Central memory CD8-positive, alpha-beta T cell (primary cell): ENCODE results near the gene SPG21.

Experiments used
- ATAC-seq: fragments of 150-1000 bp; cut with Tn5 transposase; replicated peaks from 2 replicates; pipeline ENCODE4 v1.10.0; 2022; ENCODE audit warnings: mild to moderate bottlenecking, moderate FRiP score, moderate number of reproducible peaks; ENCODE audit not compliant: poor library complexity, severe bottlenecking; ENCODE audit errors: extremely low read depth
- DNase-seq, 2 donors: peaks; one replicate each; pipeline ENCODE4 v3.0.0; 2021; ENCODE audit warnings: low spot score in 2 of 2
- H3K27ac Mint-ChIP-seq: one replicate; pipeline ENCODE4 v1.8.0; 2022; ENCODE audit warnings: low read depth, mild to moderate bottlenecking, moderate library complexity, mixed read lengths
- H3K27me3 Mint-ChIP-seq: one replicate; pipeline ENCODE4 v1.8.0; 2022; ENCODE audit warnings: mixed read lengths
- H3K36me3 Mint-ChIP-seq: one replicate; pipeline ENCODE4 v1.8.0; 2022; ENCODE audit warnings: mild to moderate bottlenecking, moderate library complexity, mixed read lengths; ENCODE audit not compliant: insufficient read depth
- H3K4me1 Mint-ChIP-seq: one replicate; pipeline ENCODE4 v1.8.0; 2022; ENCODE audit warnings: mixed read lengths
- H3K4me3 Mint-ChIP-seq: one replicate; pipeline ENCODE4 v1.8.0; 2022; ENCODE audit warnings: mild to moderate bottlenecking, moderate library complexity, mixed read lengths
- H3K9me3 Mint-ChIP-seq: one replicate; pipeline ENCODE4 v1.8.0; 2022; ENCODE audit warnings: mixed read lengths

Gene SPG21

DNA sequence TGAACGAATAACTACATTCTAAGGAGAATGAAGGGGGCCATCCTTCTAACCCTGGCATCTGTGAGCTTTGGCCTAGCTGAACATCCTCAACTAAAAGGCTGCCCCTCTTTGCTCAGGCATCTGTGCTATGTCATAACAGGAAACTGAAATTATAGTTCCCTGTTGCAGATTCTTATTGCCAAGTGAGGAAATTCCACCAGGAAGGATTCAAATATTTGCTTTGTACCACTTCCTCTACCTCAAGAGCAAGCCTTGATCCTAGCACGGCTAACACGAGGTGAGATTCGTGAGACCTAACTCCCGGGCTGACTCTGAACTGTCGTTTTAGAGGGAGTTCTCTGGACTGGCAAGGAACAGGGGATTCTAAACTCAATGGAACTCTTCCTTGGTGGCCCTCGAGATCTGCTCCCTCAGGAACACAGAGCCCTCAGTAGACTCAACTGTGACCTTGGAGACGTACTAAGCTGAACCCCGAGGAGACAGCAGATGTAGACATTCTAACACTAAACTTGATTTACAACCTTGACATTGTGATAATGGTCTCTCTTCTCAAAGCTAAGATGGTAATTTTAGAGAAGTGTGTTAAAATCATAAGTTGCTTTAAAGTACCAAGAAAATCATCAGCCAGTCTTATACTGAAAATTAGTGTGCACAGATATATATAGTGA, 4.2 kb downstream of the SPG21 start:
- no peaks in the 10 kb centered on the region for H3K27me3 Mint-ChIP-seq
- ATAC-seq: no peak
- DNase-seq: no peak
- no peaks in the 10 kb centered on the region for H3K9me3 Mint-ChIP-seq
- no peak overlapping the region for H3K27ac Mint-ChIP-seq
- H3K36me3 Mint-ChIP-seq: peaks cover 35% of the 10 kb centered on the region
- H3K4me3 Mint-ChIP-seq: no peak overlapping the region
- H3K4me1 Mint-ChIP-seq: peaks cover 46% of the 10 kb centered on the region

DNA sequence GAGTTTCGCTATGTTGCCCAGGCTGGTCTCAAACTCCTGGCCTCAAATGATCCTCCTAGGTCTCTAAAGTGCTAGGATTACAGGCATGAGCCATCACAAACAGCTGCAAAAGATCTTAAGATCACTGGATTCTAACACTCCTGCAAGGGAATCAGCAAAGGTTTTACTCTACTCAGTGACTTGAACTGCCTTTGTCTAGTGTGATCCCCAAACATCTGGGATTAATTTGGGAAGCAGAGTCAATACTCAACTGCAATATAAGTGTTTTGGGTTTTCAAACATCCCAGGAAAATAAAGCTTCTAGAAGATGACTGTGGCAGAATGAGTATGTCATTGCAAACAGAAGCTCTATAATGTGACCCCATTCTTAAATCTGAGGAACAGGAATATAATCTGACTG, 7.2 kb downstream of the SPG21 start:
- Mint-ChIP-seq H3K27me3 (no peaks in the 10 kb centered on the region), H3K4me1 (peaks cover 23% of the 10 kb centered on the region), H3K9me3 (no peaks in the 10 kb centered on the region), H3K4me3 (no peak overlapping the region), H3K36me3 (peaks cover 34% of the 10 kb centered on the region), H3K27ac (no peak overlapping the region)
- ATAC-seq (no peak), DNase-seq (no peak)

DNA sequence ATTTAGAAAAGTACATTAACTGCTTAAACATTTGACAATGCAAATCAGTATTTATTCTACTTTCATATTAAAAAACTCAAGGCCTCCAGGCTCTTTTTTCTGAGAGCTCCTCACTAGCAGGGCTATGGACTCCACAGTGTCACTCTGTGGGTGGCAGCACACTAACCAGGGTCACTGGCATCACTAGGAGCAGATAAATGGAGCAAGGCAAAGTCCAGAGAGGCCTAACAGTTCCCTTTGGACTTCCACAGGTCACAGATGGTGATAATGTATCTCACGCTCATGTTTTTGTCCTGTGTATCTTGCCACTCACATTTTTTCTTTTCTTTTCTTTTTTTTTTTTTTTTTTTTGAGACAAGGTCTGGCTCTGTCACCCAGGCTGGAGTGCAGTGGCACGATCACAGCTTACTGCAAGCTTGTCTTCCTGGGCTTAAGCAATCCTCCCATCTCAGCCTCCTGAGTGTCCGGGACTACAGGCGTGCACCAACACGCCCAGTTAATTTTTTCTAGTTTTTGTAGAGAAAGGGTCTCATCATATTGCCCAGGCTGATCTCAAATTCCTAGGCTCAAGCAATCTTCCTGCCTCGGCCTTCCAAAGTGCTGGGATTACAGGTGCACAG, 7.8 kb downstream of the SPG21 start:
- Mint-ChIP-seq H3K4me1 (peaks cover 19% of the 10 kb centered on the region), H3K4me3 (no peak overlapping the region)
- ATAC-seq: no peak

DNA sequence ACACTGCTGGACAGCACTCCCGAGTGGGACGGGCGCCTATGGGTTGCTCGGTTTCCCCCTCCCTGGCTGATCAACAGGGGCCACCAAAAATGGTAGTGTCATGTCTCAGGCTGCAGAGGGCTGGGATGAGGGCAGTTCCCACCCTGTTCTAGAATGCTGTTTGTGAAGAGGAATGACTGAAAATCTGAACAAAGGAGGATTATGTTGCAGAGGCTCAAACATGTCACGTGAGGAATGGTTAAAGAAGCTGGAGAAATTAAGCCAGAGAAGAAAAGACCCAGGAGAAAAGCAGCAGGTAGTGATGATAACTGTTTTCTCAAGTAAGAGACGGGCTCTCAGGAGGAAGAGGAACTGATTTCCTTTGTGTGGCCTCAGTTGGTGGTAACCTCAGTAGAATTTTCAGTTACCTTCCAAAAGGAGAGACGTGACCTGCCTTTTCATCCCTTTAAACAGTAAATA, 10.4 kb downstream of the SPG21 start:
- Mint-ChIP-seq H3K4me3 (no peak overlapping the region), H3K4me1 (peaks cover 5% of the 10 kb centered on the region), H3K36me3 (peaks cover 50% of the 10 kb centered on the region), H3K27me3 (no peaks in the 10 kb centered on the region), H3K27ac (no peak overlapping the region), H3K9me3 (no peaks in the 10 kb centered on the region)
- DNase-seq (no peak), ATAC-seq (no peak)

More for the DNA sequence above, 7.8 kb downstream of the SPG21 start:
- no peak overlapping the region for H3K27ac Mint-ChIP-seq
- no peak for DNase-seq
- no peaks in the 10 kb centered on the region for H3K27me3 Mint-ChIP-seq
- H3K36me3 Mint-ChIP-seq: peaks cover 40% of the 10 kb centered on the region
- no peaks in the 10 kb centered on the region for H3K9me3 Mint-ChIP-seq

DNA sequence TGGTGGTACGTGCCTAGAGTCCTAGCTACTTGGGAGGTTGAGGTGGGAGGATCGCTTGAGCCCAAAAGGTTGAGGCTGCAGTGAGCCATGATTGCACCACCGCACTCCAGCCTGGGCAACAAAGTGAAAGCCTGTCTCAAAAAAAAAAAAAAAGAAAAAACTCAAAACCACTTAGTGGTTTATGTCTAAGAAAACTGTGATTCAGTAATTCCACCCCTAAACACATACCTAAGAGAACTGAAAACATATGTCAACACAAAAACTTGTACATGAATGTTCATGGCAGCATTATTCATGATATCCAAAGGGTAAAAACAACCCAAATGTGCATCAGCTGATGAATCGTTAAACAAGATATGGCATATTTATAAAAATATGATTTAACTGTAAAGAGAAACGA, 14.3 kb downstream of the SPG21 start:
- no peak for ATAC-seq

DNA sequence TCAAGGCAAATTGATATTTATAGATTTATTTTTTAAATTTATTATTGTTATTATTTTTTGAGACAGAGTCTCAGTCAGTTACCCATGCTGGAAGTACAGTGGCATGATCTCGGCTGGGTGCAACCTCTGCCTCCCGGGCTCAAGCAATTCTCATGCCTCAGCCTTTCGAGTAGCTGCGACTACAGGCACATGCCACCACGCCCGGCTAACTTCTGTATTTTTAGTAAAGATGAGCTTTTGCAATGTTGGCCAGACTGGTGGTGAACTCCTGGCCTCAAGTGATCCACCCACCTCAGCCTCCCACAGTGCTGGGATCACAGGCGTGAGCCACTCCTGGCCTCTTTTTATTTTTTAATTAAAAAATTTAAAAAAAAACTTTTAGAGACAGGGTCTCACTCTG, 19.0 kb downstream of the SPG21 start:
- ATAC-seq (no peak), DNase-seq (no peak)
- Mint-ChIP-seq H3K27me3 (no peaks in the 10 kb centered on the region), H3K4me3 (no peak overlapping the region), H3K36me3 (peaks cover 53% of the 10 kb centered on the region), H3K27ac (no peak overlapping the region), H3K9me3 (no peaks in the 10 kb centered on the region), H3K4me1 (no peaks in the 10 kb centered on the region)

More for the DNA sequence above, 14.3 kb downstream of the SPG21 start:
- Mint-ChIP-seq H3K27me3 (no peaks in the 10 kb centered on the region), H3K36me3 (peaks cover 49% of the 10 kb centered on the region), H3K9me3 (no peaks in the 10 kb centered on the region), H3K4me1 (no peaks in the 10 kb centered on the region), H3K4me3 (no peak overlapping the region), H3K27ac (no peak overlapping the region)
- no peak for DNase-seq

DNA sequence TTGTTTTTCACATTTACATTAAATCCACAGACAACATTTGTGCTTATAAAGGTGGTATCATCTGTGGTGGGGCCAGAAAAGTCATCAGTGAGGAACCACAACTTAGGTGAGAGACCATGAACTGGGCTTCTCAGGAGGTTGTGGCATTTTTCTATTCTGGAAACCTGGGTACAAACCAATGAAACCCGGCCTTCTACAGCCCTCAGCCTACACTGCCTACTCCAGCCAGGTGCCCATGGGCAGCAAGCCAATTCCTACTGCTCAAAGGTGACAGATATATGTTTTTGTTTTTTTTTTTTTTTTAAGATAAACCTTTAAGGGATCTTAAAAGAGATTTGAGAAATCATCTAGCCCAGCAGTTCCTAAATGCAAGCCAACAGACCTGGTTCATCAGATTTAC, 20.3 kb downstream of the SPG21 start:
- DNase-seq (no peak), ATAC-seq (no peak)
- Mint-ChIP-seq H3K36me3 (peaks cover 55% of the 10 kb centered on the region), H3K4me3 (no peak overlapping the region), H3K27ac (no peak overlapping the region), H3K9me3 (no peaks in the 10 kb centered on the region), H3K4me1 (no peaks in the 10 kb centered on the region), H3K27me3 (no peaks in the 10 kb centered on the region)

DNA sequence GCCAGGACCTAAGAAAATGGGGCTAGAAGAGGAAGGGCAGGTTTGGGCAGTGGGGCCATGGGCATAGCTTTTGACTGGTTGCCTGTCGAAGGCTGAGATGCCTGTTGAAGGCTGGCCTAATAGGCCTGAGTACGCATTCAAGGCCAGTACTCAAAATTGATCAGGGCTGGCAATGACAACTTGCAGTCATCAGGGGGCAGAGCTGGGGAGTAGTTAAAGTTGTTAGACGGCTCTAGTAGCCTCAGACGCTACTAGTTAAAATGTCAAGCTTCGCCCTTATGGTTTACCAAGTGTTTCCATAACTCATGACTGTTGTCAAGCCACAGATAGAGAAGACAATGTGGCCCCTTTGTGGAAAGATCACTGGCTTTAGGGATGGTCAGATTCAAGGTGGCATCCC, 28.7 kb downstream of the SPG21 start:
- Mint-ChIP-seq H3K27me3 (no peaks in the 10 kb centered on the region), H3K4me1 (no peaks in the 10 kb centered on the region), H3K27ac (no peak overlapping the region), H3K9me3 (no peaks in the 10 kb centered on the region), H3K36me3 (peaks cover 60% of the 10 kb centered on the region), H3K4me3 (no peak overlapping the region)
- ATAC-seq (no peak), DNase-seq (no peak)

DNA sequence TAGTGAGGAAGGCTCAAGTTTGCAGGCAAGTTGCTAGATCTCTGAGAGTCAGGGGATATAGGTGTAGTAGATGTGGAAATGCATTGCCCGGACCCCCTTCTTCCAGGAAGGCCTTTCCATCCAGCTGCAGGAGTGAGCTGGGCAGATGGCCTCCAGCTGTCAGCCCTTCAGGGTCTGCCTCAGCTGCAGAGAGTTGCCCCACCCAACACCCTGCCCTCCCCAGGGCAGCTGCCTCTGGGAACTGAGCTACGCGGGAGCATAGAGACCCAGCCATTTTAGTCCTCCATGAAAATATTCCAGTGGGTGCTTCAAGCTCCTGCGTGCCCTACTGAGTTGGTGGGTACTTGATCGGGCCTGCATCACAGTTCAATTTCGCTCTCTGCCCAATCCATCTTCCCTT, 29.6 kb downstream of the SPG21 start:
- no peak overlapping the region for H3K27ac Mint-ChIP-seq

DNA sequence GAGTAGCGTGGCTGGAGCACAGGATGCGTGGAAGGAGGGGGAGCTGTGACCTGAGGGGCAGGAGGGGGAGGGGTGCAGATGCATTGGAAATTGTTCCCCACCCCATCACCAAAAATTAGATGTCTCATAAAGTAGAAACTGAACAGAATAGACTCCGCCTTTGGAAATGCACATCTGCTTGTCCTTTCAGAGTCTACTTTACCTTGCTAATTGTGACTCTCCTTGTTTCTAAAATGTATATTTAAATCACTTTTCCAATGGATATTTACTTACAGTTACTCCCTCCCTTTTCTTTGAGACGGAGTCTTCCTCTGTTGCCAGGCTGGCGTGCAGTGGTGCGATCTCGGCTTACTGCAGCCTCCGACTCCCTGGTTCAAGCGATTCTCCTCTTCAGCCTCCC, 30.6 kb downstream of the SPG21 start:
- peaks cover 49% of the 10 kb centered on the region for H3K36me3 Mint-ChIP-seq
- ATAC-seq (no peak), DNase-seq (no peak)
- peaks cover 8% of the 10 kb centered on the region for H3K4me1 Mint-ChIP-seq
- no peaks in the 10 kb centered on the region for H3K9me3 Mint-ChIP-seq
- no peaks in the 10 kb centered on the region for H3K27me3 Mint-ChIP-seq
- H3K4me3 Mint-ChIP-seq: no peak overlapping the region
- H3K27ac Mint-ChIP-seq: no peak overlapping the region

More for the DNA sequence above, 29.6 kb downstream of the SPG21 start:
- H3K4me3 Mint-ChIP-seq: no peak overlapping the region
- ATAC-seq (no peak), DNase-seq (no peak)
- peaks cover 58% of the 10 kb centered on the region for H3K36me3 Mint-ChIP-seq
- no peaks in the 10 kb centered on the region for H3K4me1 Mint-ChIP-seq
- no peaks in the 10 kb centered on the region for H3K27me3 Mint-ChIP-seq
- no peaks in the 10 kb centered on the region for H3K9me3 Mint-ChIP-seq

DNA sequence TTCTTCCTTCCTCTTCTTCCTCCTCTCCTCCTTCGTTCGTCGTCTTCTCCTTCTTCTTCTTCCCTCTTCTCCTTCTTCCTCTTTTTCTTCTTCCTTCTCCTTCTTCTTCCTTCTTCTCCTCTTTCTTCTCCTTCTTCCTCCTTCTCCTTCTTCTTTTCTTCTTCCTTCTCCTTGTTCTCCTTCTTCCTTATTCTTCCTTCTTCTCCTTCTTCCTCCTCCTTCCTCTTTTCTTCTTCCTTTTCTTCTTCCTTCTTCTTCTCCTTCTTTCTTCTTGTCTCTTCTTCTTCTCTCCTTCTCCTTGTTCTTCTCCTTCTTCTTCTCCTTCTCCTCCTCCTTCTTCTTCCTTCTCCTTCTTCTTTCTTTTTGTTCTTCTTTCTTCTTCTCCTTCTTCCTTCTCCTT, 35.3 kb downstream of the SPG21 start:
- H3K36me3 Mint-ChIP-seq: peaks cover 18% of the 10 kb centered on the region
- peak overlapping the region; percentile 93 for H3K27ac Mint-ChIP-seq
- H3K4me3 Mint-ChIP-seq: no peak overlapping the region
- no peaks in the 10 kb centered on the region for H3K9me3 Mint-ChIP-seq
- ATAC-seq (no peak), DNase-seq (no peak)
- H3K4me1 Mint-ChIP-seq: peaks cover 37% of the 10 kb centered on the region
- H3K27me3 Mint-ChIP-seq: no peaks in the 10 kb centered on the region

DNA sequence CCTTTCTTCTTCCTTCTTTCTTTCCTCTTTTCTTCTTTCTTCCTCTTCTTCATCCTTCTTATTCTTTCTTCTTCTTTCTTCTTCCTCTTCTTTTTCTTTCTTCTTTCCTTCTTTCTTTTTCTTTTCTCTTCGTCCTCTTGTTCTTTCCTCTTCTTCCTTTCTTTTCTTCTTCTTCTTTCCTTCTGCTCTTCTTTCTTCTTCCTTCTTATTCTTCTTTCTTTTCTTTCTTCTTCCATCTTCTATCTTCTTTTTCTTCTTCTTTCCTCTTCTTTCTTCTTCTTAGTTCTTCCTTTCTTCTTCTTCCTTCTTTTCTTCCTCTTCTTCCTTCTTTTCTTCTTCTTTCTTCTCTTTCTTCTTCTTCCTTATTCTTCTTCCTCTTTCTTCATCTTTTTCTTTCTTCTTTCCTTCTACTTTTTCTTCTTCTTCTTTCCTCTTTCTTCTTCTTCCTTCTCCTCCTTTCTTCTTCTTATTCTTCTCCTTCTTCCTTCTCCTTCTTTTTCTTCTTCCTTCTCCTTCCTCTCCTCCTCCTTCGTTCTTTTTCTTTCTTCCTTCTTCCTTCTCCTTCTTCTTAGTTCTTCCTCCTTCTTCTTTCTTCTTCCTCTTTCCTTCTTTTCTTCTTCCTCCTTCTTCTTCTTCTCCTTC, 37.8 kb downstream of the SPG21 start:
- H3K9me3 Mint-ChIP-seq: no peaks in the 10 kb centered on the region
- H3K27me3 Mint-ChIP-seq: no peaks in the 10 kb centered on the region
- H3K36me3 Mint-ChIP-seq: peaks cover 3% of the 10 kb centered on the region
- no peak overlapping the region for H3K4me3 Mint-ChIP-seq
- no peak for DNase-seq
- H3K27ac Mint-ChIP-seq: peak overlapping the region; percentile 93
- ATAC-seq: no peak
- H3K4me1 Mint-ChIP-seq: peaks cover 37% of the 10 kb centered on the region

DNA sequence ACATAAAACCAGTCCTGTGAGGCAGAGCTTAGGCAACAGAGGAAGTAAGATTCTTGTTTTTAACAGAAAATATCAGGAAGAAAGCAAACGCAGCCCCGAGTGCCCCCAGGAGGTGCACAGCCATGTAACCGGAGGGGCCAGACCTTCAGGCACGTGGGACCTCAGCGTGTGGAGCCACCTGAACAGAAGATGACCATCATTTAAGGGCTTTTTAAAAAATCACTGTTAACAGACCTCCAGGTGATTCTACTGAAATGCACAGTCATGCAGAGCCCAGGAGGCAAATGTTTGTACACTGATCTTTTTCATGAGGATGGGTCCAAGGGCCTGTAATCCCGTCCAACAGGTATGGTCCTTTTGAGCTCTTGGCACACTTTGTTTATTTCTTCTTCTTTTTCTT, 38.8 kb downstream of the SPG21 start:
- H3K4me3 Mint-ChIP-seq: no peak overlapping the region
- peak overlapping the region; percentile 93 for H3K27ac Mint-ChIP-seq
- DNase-seq: no peak
- H3K36me3 Mint-ChIP-seq: peaks cover 1% of the 10 kb centered on the region
- ATAC-seq: no peak
- no peaks in the 10 kb centered on the region for H3K27me3 Mint-ChIP-seq
- peaks cover 37% of the 10 kb centered on the region for H3K4me1 Mint-ChIP-seq
- H3K9me3 Mint-ChIP-seq: no peaks in the 10 kb centered on the region
